Astrocyte (in vitro differentiated cells and primary cell): ENCODE data around the gene MSMB. TPM values are rescaled to one million over a fixed set of nuclear protein-coding genes. Genes with fewer than 3 reads are reported as not detected.
"Not testable (repeated sequence)": the region's sequence is repeated elsewhere in the genome, so short reads cannot be mapped to it uniquely, and the experiment has no call there.

Experiments used
- DNase-seq: peaks from one replicate; pipeline ENCODE4 v3.0.0-alpha.2; 2010; ENCODE audit warnings: low read depth
- FAIRE-seq: peaks from 2 replicates; lab custom pipeline; 2011; peaks lifted over from hg19 to GRCh38; lab: Jason Lieb, UNC
- H2AFZ ChIP-seq: 2 replicates; pipeline ENCODE4 v1.6.0; 2012; ENCODE audit warnings: low read depth, low read length, inconsistent platforms
- H3K27ac ChIP-seq: 2 replicates; pipeline ENCODE4 v1.5.1; 2011; ENCODE audit warnings: low read depth, low read length, inconsistent platforms
- H3K27me3 ChIP-seq: 2 replicates; pipeline ENCODE4 v1.6.0; 2011; ENCODE audit warnings: low read length, inconsistent platforms; ENCODE audit not compliant: insufficient read depth
- H3K36me3 ChIP-seq: 2 replicates; pipeline ENCODE4 v1.5.1; 2011; ENCODE audit warnings: low read length, inconsistent platforms; ENCODE audit not compliant: insufficient read depth
- H3K4me1 ChIP-seq: 2 replicates; pipeline ENCODE4 v1.5.1; 2011; ENCODE audit warnings: low read length, inconsistent platforms; ENCODE audit not compliant: insufficient read depth
- H3K4me2 ChIP-seq: 2 replicates; pipeline ENCODE4 v1.6.0; 2012; ENCODE audit warnings: low read length, inconsistent platforms
- H3K4me3 ChIP-seq: 2 replicates; pipeline ENCODE4 v1.5.1; 2011; ENCODE audit warnings: low read depth, mild to moderate bottlenecking, low read length, inconsistent platforms; ENCODE audit not compliant: insufficient read depth
- H3K79me2 ChIP-seq: 2 replicates; pipeline ENCODE4 v1.6.0; 2012; ENCODE audit warnings: mild to moderate bottlenecking, low read length, inconsistent platforms; ENCODE audit not compliant: insufficient read depth
- H3K9ac ChIP-seq: 2 replicates; pipeline ENCODE4 v1.6.0; 2012; ENCODE audit warnings: mild to moderate bottlenecking, low read length, inconsistent platforms
- H3K9me3 ChIP-seq: 2 replicates; pipeline ENCODE4 v1.5.1; 2012; ENCODE audit warnings: low read depth, mild to moderate bottlenecking, low read length, inconsistent platforms; ENCODE audit not compliant: insufficient read depth
- H4K20me1 ChIP-seq: 2 replicates; pipeline ENCODE4 v1.6.0; 2012; ENCODE audit warnings: low read length, inconsistent platforms; ENCODE audit not compliant: insufficient read depth
- H3K27ac Mint-ChIP-seq: one replicate; pipeline ENCODE4 v1.8.0; 2021; ENCODE audit warnings: mild to moderate bottlenecking, mixed read lengths; ENCODE audit not compliant: unreplicated experiment
- H3K27me3 Mint-ChIP-seq: one replicate; pipeline ENCODE4 v1.8.0; 2021; ENCODE audit warnings: low read depth, mixed read lengths; ENCODE audit not compliant: unreplicated experiment
- H3K36me3 Mint-ChIP-seq: one replicate; pipeline ENCODE4 v1.8.0; 2021; ENCODE audit warnings: low read depth, mixed read lengths; ENCODE audit not compliant: unreplicated experiment
- H3K4me1 Mint-ChIP-seq: one replicate; pipeline ENCODE4 v1.8.0; 2021; ENCODE audit warnings: low read depth, mixed read lengths; ENCODE audit not compliant: unreplicated experiment
- H3K4me3 Mint-ChIP-seq: one replicate; pipeline ENCODE4 v1.8.0; 2021; ENCODE audit warnings: mild to moderate bottlenecking, moderate library complexity, mixed read lengths; ENCODE audit not compliant: unreplicated experiment
- H3K9me3 Mint-ChIP-seq: one replicate; pipeline ENCODE4 v1.8.0; 2021; ENCODE audit warnings: mild to moderate bottlenecking, mixed read lengths; ENCODE audit not compliant: unreplicated experiment
- CTCF ChIP-seq: IDR thresholded peaks from 2 replicates; pipeline ENCODE4 v1.5.1; 2011; ENCODE audit warnings: low read depth, mild to moderate bottlenecking, inconsistent platforms, low read length, moderate library complexity; ENCODE audit not compliant: insufficient read depth
- EZH2 ChIP-seq: IDR thresholded peaks from 2 replicates; pipeline ENCODE4 v1.6.1; 2012; ENCODE audit warnings: mild to moderate bottlenecking, low read length, inconsistent platforms; ENCODE audit not compliant: insufficient read depth
- total RNA-seq: library from RNA; stranded (reverse); gene quantifications from 2 replicates; pipeline ENCODE4 v1.2.1, GENCODE V29; 2021

Gene MSMB
- total RNA-seq, 1 donor from 2014 or later: not detected

GRCh38 chr10:46001187-46001756 lies 44.8 kb downstream of the MSMB start:
- Histone ChIP-seq H3K4me3 (no peak overlapping the region), H3K9ac (no peak overlapping the region), H4K20me1 (peaks cover 43% of the 10 kb centered on the region), H3K4me2 (no peak overlapping the region), H2AFZ (no peak overlapping the region), H3K27me3 (no peaks in the 10 kb centered on the region), H3K79me2 (peaks cover 33% of the 10 kb centered on the region), H3K36me3 (peaks cover 39% of the 10 kb centered on the region), H3K4me1 (peaks cover 3% of the 10 kb centered on the region), H3K27ac (no peak overlapping the region), H3K9me3 (no peaks in the 10 kb centered on the region)
- H3K27me3 Mint-ChIP-seq: no peaks in the 10 kb centered on the region
- TF ChIP-seq CTCF (no peak), EZH2 (no peak)
- H3K4me3 Mint-ChIP-seq: no peak overlapping the region
- FAIRE-seq (no peak), DNase-seq (no peak)
- H3K4me1 Mint-ChIP-seq: peaks cover 9% of the 10 kb centered on the region
- no peaks in the 10 kb centered on the region for H3K9me3 Mint-ChIP-seq
- peaks cover 11% of the 10 kb centered on the region for H3K36me3 Mint-ChIP-seq
- no peak overlapping the region for H3K27ac Mint-ChIP-seq

- no peak for DNase-seq
- no peak overlapping the region for H3K27ac Mint-ChIP-seq
- FAIRE-seq: no peak
- no peaks in the 10 kb centered on the region for H3K4me1 ChIP-seq
- no peak overlapping the region for H3K4me3 Mint-ChIP-seq
- peaks cover 32% of the 10 kb centered on the region for H3K79me2 ChIP-seq
- H3K4me1 Mint-ChIP-seq: peaks cover 8% of the 10 kb centered on the region
- H3K4me3 ChIP-seq: no peak overlapping the region
- H3K27ac ChIP-seq: no peak overlapping the region
- H3K4me2 ChIP-seq: no peak overlapping the region
- no peaks in the 10 kb centered on the region for H3K27me3 ChIP-seq
- peaks cover 11% of the 10 kb centered on the region for H3K36me3 Mint-ChIP-seq
- H2AFZ ChIP-seq: no peak overlapping the region
- no peaks in the 10 kb centered on the region for H3K9me3 ChIP-seq
- H3K9me3 Mint-ChIP-seq: no peaks in the 10 kb centered on the region
- H3K27me3 Mint-ChIP-seq: no peaks in the 10 kb centered on the region
- H4K20me1 ChIP-seq: peaks cover 38% of the 10 kb centered on the region
- TF ChIP-seq EZH2: no peak
- no peak for TF ChIP-seq CTCF
- no peak overlapping the region for H3K9ac ChIP-seq
- H3K36me3 ChIP-seq: peaks cover 35% of the 10 kb centered on the region
Observed at GRCh38 chr10:46000538-46000937, 45.5 kb downstream of the MSMB start.

- H3K4me3 Mint-ChIP-seq, H3K4me2 ChIP-seq, DNase-seq, H3K9me3 Mint-ChIP-seq, H3K4me3 ChIP-seq, H3K9ac ChIP-seq, H3K27ac ChIP-seq, H3K4me1 Mint-ChIP-seq, H3K4me1 ChIP-seq, H2AFZ ChIP-seq, H3K27me3 Mint-ChIP-seq, H3K27ac Mint-ChIP-seq, H3K9me3 ChIP-seq, H3K27me3 ChIP-seq, FAIRE-seq: not testable (repeated sequence)
- Histone ChIP-seq H4K20me1 (peaks cover 32% of the 10 kb centered on the region), H3K79me2 (peaks cover 26% of the 10 kb centered on the region), H3K36me3 (peaks cover 30% of the 10 kb centered on the region)
- peaks cover 11% of the 10 kb centered on the region for H3K36me3 Mint-ChIP-seq
Observed at GRCh38 chr10:45999955-46000354, 46.1 kb downstream of the MSMB start.
